NB4 (cell line): Measurements from ENCODE around the gene AGAP1.

Experiments used
- DNase-seq: peaks from one replicate; pipeline ENCODE4 v3.0.0; 2010; ENCODE audit warnings: low read depth
- H3K4me3 ChIP-seq: one replicate; pipeline ENCODE4 v1.5.1; 2011; ENCODE audit warnings: mild to moderate bottlenecking, low read depth, low read length, moderate library complexity
- MYC ChIP-seq: IDR thresholded peaks from 2 replicates; pipeline ENCODE4 v1.6.1; 2011; ENCODE audit warnings: low read depth, low read length
- POLR2A ChIP-seq: IDR thresholded peaks from 2 replicates; pipeline ENCODE4 v1.6.1; 2011; ENCODE audit warnings: mild to moderate bottlenecking; ENCODE audit not compliant: insufficient read length; ENCODE audit errors: extremely low read depth
- TF ChIP-seq, protein P1 (sequence below): IDR thresholded peaks from one replicate; pipeline ENCODE4 v1.5.1; 2012; ENCODE audit warnings: low read depth, low read length
- TF ChIP-seq, protein P2 (sequence below): IDR thresholded peaks from 2 replicates; pipeline ENCODE4 v1.6.1; 2011; ENCODE audit warnings: low read depth, low read length

The AGAP1 gene

DNA sequence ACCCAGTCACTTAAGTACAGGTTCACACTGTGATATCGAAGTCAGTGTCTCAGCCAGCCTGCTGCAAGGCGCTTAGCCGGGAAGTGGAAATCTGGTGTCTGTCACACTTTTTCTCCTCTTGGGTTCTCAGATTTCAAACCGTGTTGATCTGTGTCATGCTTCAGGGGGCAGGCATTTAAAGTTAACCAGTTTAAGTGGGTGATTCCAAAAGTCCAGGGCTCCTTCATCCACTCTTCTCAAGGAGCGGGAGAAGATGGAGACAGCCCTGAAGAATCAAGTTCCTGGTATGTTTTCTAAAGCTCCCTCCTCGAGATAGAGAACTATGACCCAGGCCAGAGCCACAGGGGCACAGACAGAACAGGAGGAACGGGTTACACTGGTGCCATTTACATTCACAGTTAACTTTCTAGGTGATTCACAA is 342.7 kb downstream of the AGAP1 start:
- no peak overlapping the region for H3K4me3 ChIP-seq
- DNase-seq: no peak
- TF ChIP-seq, protein P1, sequence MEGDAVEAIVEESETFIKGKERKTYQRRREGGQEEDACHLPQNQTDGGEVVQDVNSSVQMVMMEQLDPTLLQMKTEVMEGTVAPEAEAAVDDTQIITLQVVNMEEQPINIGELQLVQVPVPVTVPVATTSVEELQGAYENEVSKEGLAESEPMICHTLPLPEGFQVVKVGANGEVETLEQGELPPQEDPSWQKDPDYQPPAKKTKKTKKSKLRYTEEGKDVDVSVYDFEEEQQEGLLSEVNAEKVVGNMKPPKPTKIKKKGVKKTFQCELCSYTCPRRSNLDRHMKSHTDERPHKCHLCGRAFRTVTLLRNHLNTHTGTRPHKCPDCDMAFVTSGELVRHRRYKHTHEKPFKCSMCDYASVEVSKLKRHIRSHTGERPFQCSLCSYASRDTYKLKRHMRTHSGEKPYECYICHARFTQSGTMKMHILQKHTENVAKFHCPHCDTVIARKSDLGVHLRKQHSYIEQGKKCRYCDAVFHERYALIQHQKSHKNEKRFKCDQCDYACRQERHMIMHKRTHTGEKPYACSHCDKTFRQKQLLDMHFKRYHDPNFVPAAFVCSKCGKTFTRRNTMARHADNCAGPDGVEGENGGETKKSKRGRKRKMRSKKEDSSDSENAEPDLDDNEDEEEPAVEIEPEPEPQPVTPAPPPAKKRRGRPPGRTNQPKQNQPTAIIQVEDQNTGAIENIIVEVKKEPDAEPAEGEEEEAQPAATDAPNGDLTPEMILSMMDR: no peak
- TF ChIP-seq, protein P2, sequence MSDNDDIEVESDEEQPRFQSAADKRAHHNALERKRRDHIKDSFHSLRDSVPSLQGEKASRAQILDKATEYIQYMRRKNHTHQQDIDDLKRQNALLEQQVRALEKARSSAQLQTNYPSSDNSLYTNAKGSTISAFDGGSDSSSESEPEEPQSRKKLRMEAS: no peak
- TF ChIP-seq POLR2A: no peak
- TF ChIP-seq MYC: no peak

DNA sequence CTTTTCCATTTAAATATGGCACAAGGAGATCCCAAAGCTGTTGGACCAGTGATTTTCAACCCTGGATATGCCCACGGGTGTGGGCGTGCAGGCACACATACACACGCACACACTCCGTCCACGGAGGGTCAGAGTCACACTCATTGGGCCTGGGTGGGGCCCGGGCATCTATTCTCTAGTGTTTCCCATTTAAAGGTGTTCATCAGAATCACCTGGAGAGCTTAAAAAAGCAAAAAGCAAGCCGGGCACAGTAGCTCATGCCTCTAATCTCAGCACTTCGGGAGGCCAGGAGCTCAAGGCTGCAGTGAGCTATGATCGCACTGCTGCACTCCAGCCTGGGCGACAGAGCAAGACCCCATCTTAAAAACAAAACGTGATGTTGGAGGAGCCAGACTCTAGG is 345.4 kb downstream of the AGAP1 start:
- no peak overlapping the region for H3K4me3 ChIP-seq
- DNase-seq: no peak
- TF ChIP-seq MYC (no peak), POLR2A (no peak)
- TF ChIP-seq, protein P2: no peak
- TF ChIP-seq, protein P1: no peak

DNA sequence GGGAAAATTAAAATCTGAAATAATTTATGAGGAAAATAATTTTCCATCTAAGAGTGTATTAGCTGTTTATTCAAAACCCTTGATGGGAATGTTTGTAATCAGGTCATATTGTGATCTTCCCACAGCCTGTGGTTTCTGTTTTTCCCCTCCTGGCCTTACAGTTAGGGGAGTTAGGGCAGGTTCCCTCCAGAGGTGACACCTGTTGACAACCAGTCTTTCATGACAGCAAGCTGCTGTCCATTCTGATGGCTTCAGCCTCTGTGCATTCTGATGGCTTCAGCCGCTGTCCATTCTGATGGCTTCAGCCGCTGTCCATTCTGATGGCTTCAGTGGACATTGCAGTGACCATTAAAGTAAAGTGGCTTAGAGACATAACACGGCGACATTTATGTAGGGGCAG is 346.1 kb downstream of the AGAP1 start:
- DNase-seq: no peak
- TF ChIP-seq POLR2A: no peak
- no peak for TF ChIP-seq MYC
- TF ChIP-seq, protein P2: no peak
- TF ChIP-seq, protein P1: no peak
- H3K4me3 ChIP-seq: no peak overlapping the region

DNA sequence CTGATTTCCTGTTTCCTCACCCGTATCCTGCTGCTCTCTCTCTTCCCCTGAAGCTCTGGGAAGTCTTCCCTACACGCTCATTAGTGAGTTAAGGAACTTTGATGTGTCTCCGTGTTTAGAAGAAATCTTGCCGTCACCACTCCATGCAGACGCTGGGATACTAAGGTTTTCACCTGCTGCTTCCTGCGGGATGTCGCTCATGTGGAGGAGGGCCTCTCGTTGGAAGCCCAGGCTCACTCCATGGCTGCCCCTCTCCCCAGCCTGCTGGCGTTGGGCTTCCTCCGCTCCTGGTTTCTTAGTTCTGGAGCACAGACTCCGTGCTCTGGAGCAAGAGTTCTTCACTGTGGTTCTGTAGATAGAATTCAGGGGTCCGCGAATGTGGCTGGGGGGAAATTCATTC is 348.0 kb downstream of the AGAP1 start:
- no peak overlapping the region for H3K4me3 ChIP-seq
- TF ChIP-seq, protein P2: no peak
- TF ChIP-seq, protein P1: no peak
- TF ChIP-seq POLR2A (no peak), MYC (no peak)
- DNase-seq: no peak

DNA sequence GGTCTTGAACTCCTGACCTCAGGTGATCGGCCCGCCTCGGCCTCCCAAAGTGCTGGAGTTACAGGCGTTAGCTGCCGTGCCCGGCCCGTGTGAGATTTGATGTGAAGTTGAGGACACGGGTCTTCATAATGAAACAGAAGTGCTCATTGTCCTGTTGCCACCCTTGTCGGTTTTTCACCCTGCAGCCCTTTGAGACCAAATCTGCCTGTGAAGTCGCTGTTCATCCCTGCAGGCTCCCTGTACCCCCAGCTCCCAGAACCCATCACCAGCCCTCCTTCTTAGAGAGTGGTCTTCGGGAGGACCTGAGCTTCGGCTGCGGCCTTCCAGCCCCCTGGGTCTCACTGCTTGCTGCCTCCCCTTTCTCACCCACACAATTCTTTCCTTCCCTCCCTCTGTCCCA is 349.1 kb downstream of the AGAP1 start:
- H3K4me3 ChIP-seq: no peak overlapping the region
- DNase-seq: no peak
- TF ChIP-seq, protein P2: no peak
- TF ChIP-seq MYC (no peak), POLR2A (no peak)
- TF ChIP-seq, protein P1: no peak
